ENCODE data around the gene SMIM44. TPM values are rescaled to one million over a fixed set of nuclear protein-coding genes. Genes with fewer than 3 reads are reported as not detected.
A peak's percentile ranks its signal among the peaks of the same experiment; 100 is the strongest.

SMIM44 gene
- total RNA-seq, 3 donors from 2014 or later: 1.1 to 5.5 (median 5.5) TPM

GRCh38 chr19:3494051-3494450 is 10.8 kb upstream of the SMIM44 start:
- H3K36me3 ChIP-seq (ENCODE audit: low read depth): no peaks in the 10 kb centered on the region
- ATAC-seq: peak; percentile 61

GRCh38 chr19:3493651-3494050 is 10.4 kb upstream of the SMIM44 start:
- H3K9me3 ChIP-seq: no peaks in the 10 kb centered on the region
- H3K4me3 ChIP-seq: no peak overlapping the region
- ATAC-seq (no peak), DNase-seq (no peak)
- no peak for TF ChIP-seq CTCF (IDR thresholded peaks at IDR 0.05)
- no peaks in the 10 kb centered on the region for H3K4me1 ChIP-seq (ENCODE audit: low read depth)
- no peaks in the 10 kb centered on the region for H3K36me3 ChIP-seq (ENCODE audit: low read depth)
- intact Hi-C loops (cut with DNase I, micrococcal nuclease): no loop called here

More at GRCh38 chr19:3494051-3494450, 10.8 kb upstream of the SMIM44 start:
- Histone ChIP-seq H3K4me1 (ENCODE audit: low read depth) (peaks cover 1% of the 10 kb centered on the region), H3K9me3 (no peaks in the 10 kb centered on the region), H3K4me3 (no peak overlapping the region)
- intact Hi-C loops (cut with DNase I, micrococcal nuclease): no loop called here
- DNase-seq: peak in 1 of 3 donors; percentile 32
- no peak for TF ChIP-seq CTCF (IDR thresholded peaks at IDR 0.05)

GRCh38 chr19:3492919-3493318 is 9.7 kb upstream of the SMIM44 start:
- DNase-seq (no peak), ATAC-seq (no peak)
- Histone ChIP-seq H3K4me1 (ENCODE audit: low read depth) (no peaks in the 10 kb centered on the region), H3K4me3 (no peak overlapping the region), H3K36me3 (ENCODE audit: low read depth) (no peaks in the 10 kb centered on the region), H3K9me3 (no peaks in the 10 kb centered on the region)
- TF ChIP-seq CTCF (IDR thresholded peaks at IDR 0.05): no peak
- intact Hi-C loops (cut with DNase I, micrococcal nuclease): no loop called here

GRCh38 chr19:3492131-3492839 is 9.0 kb upstream of the SMIM44 start:
- no peak overlapping the region for H3K4me3 ChIP-seq
- intact Hi-C loops (cut with DNase I, micrococcal nuclease): no loop called here
- H3K36me3 ChIP-seq (ENCODE audit: low read depth): no peaks in the 10 kb centered on the region
- no peak for TF ChIP-seq CTCF (IDR thresholded peaks at IDR 0.05)
- ATAC-seq (no peak), DNase-seq (no peak)
- H3K9me3 ChIP-seq: no peaks in the 10 kb centered on the region
- no peaks in the 10 kb centered on the region for H3K4me1 ChIP-seq (ENCODE audit: low read depth)

- H3K36me3 ChIP-seq (ENCODE audit: low read depth): no peaks in the 10 kb centered on the region
- H3K9me3 ChIP-seq: no peaks in the 10 kb centered on the region
- intact Hi-C loops (cut with DNase I, micrococcal nuclease): no loop called here
- ATAC-seq: no peak
- DNase-seq: no peak
- H3K4me3 ChIP-seq: no peak overlapping the region
- no peak for TF ChIP-seq CTCF (IDR thresholded peaks at IDR 0.05)
- H3K4me1 ChIP-seq (ENCODE audit: low read depth): no peaks in the 10 kb centered on the region
Measured at GRCh38 chr19:3491396-3492119, 8.3 kb upstream of the SMIM44 start.
